Mesendoderm (in vitro differentiated cells): ENCODE measurements around the gene KCNK1.

Source experiments
- DNase-seq: peaks from one replicate; pipeline ENCODE4 v3.0.0; 2013
- H2AK5ac ChIP-seq: 2 replicates; pipeline ENCODE4 v1.6.1; 2013; ENCODE audit warnings: low read length, inconsistent platforms
- H2BK120ac ChIP-seq: 2 replicates; pipeline ENCODE4 v1.6.1; 2013; ENCODE audit warnings: low read depth, mild to moderate bottlenecking, low read length, moderate library complexity, mixed read lengths
- H2BK15ac ChIP-seq: replicated peaks from 2 replicates; pipeline ENCODE4 v1.6.1; 2013; ENCODE audit warnings: low read depth, mild to moderate bottlenecking, moderate library complexity
- H2BK5ac ChIP-seq: 2 replicates; pipeline ENCODE4 v1.6.1; 2013; ENCODE audit warnings: low read length, inconsistent platforms
- H3K18ac ChIP-seq: 2 replicates; pipeline ENCODE4 v1.6.1; 2013; ENCODE audit warnings: mild to moderate bottlenecking, low read length, mixed read lengths
- H3K23ac ChIP-seq: one replicate; pipeline ENCODE4 v1.6.1; 2013; ENCODE audit warnings: low read length
- H3K27ac ChIP-seq: 2 replicates; pipeline ENCODE4 v1.5.1; 2013; ENCODE audit warnings: low read depth, mild to moderate bottlenecking, inconsistent platforms, low read length, moderate library complexity
- H3K27me3 ChIP-seq: 2 replicates; pipeline ENCODE4 v1.6.1; 2013; ENCODE audit warnings: low read length, control low read depth, mild to moderate bottlenecking, inconsistent platforms; ENCODE audit not compliant: insufficient read depth, poor library complexity
- H3K36me3 ChIP-seq: 2 replicates; pipeline ENCODE4 v1.6.1; 2013; ENCODE audit warnings: low read length, inconsistent platforms; ENCODE audit not compliant: control insufficient read depth, insufficient read depth
- H3K4ac ChIP-seq: one replicate; pipeline ENCODE4 v1.6.1; 2013; ENCODE audit warnings: low read depth, mild to moderate bottlenecking, low read length, moderate library complexity
- H3K4me1 ChIP-seq: 2 replicates; pipeline ENCODE4 v1.6.1; 2013; ENCODE audit warnings: low read depth, low read length, inconsistent platforms; ENCODE audit not compliant: control insufficient read depth
- H3K4me2 ChIP-seq: 2 replicates; pipeline ENCODE4 v1.6.1; 2013; ENCODE audit warnings: low read length
- H3K4me3 ChIP-seq: 2 replicates; pipeline ENCODE4 v1.5.1; 2013; ENCODE audit warnings: mild to moderate bottlenecking, low read length
- H3K56ac ChIP-seq: one replicate; pipeline ENCODE4 v1.6.1; 2013; ENCODE audit warnings: low read length
- H3K79me1 ChIP-seq: 2 replicates; pipeline ENCODE4 v1.6.1; 2013; ENCODE audit warnings: low read length, inconsistent platforms
- H3K79me2 ChIP-seq: 2 replicates; pipeline ENCODE4 v1.6.1; 2013; ENCODE audit warnings: mild to moderate bottlenecking, low read length; ENCODE audit not compliant: control insufficient read depth, insufficient read depth
- H3K9ac ChIP-seq: 2 replicates; pipeline ENCODE4 v1.6.1; 2013; ENCODE audit warnings: low read length, inconsistent platforms
- H4K5ac ChIP-seq: one replicate; pipeline ENCODE4 v1.6.1; 2013; ENCODE audit warnings: low read length
- H4K8ac ChIP-seq: one replicate; pipeline ENCODE4 v1.6.1; 2013; ENCODE audit warnings: low read depth, mild to moderate bottlenecking, control low read depth, low read length, moderate library complexity
- WGBS: extraction: QIAGEN DNeasy Blood & Tissue Kit; methylation state at CpG from one replicate; pipeline ENCODE4 v1.1.7; 2013; ENCODE audit warnings: low lambda C conversion rate, missing lambda C conversion rate; ENCODE audit not compliant: insufficient coverage; ENCODE audit errors: extremely low coverage; 5-methylcytosine and 5-hydroxymethylcytosine counted together

The KCNK1 gene

DNA sequence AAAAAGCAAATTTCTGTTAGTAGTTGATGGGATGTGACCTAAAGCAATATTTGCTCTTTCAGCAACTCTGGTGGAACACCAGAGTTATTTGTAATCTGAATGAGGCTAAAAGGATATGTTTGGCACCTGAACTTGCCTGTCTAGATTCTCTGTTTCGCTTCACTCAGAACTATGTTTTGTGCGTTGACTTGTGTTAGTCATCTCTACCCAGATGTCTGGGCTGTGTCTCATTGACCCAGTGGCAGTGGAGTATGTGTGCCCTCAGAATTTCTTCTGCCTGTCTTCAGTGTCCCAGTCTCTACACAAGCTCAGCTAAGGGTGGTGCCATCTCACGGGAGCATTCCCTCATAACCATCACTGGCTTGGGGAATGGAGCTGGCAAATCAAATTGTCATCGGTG, 13.9 kb downstream of the KCNK1 start:
- WGBS: no CpG with 5 or more reads among the region's 4 CpGs
- Histone ChIP-seq H4K8ac (no peak overlapping the region), H3K23ac (no peak overlapping the region), H3K27ac (no peak overlapping the region), H3K79me2 (no peaks in the 10 kb centered on the region), H3K18ac (no peak overlapping the region), H3K4ac (no peak overlapping the region), H3K4me1 (no peaks in the 10 kb centered on the region), H4K5ac (no peak overlapping the region), H2AK5ac (no peak overlapping the region), H3K4me2 (no peak overlapping the region), H3K56ac (no peak overlapping the region), H2BK120ac (no peak overlapping the region), H3K9ac (no peak overlapping the region), H2BK15ac (no peak overlapping the region), H3K4me3 (no peak overlapping the region), H3K36me3 (no peaks in the 10 kb centered on the region), H3K79me1 (no peaks in the 10 kb centered on the region), H2BK5ac (no peak overlapping the region), H3K27me3 (no peaks in the 10 kb centered on the region)
- DNase-seq: no peak

- no CpG with 5 or more reads among the region's 19 CpGs for WGBS
- no peaks in the 10 kb centered on the region for H3K36me3 ChIP-seq
Measured at GRCh38 chr1:233629305-233629935, 15.5 kb downstream of the KCNK1 start.

DNA sequence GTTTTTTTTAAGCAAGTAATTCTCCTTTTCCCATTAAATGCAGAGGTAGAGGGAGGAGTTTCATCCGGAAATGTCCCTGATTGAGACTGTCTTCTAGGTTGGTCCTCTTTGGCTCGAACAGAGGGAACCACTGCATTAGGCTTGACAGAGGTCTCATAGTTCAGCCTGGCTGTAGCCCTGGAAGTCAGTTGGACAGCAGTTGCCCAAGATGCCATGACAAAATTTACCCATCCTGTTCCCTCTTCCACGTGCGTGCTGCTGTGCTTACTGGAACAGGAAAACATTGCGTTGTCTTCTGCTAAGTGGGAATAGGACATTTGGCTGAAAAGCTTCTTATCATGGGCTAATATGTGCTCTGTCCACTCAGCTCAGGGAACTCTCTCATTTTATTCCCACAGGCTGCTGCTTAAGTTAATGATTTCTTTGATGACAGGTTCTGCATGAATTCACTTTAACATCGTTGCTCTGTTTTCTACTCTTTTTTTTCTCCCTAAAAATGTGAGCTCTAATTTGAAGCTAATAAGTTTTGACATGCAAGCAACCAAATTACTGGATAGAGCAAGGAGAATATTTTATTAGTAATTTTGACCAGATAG, 18.0 kb downstream of the KCNK1 start:
- Histone ChIP-seq H4K5ac (no peak overlapping the region), H3K79me1 (no peaks in the 10 kb centered on the region), H3K4ac (no peak overlapping the region), H3K18ac (no peak overlapping the region), H3K4me3 (no peak overlapping the region), H3K56ac (no peak overlapping the region), H3K4me2 (no peak overlapping the region), H2BK120ac (no peak overlapping the region), H2BK15ac (no peak overlapping the region), H2BK5ac (no peak overlapping the region), H3K4me1 (peaks cover 5% of the 10 kb centered on the region), H4K8ac (no peak overlapping the region), H3K27me3 (no peaks in the 10 kb centered on the region), H2AK5ac (no peak overlapping the region), H3K23ac (no peak overlapping the region), H3K9ac (no peak overlapping the region), H3K27ac (no peak overlapping the region), H3K79me2 (no peaks in the 10 kb centered on the region), H3K36me3 (no peaks in the 10 kb centered on the region)
- no peak for DNase-seq
- WGBS: no CpG with 5 or more reads among the region's 6 CpGs

More at GRCh38 chr1:233629305-233629935, 15.5 kb downstream of the KCNK1 start:
- Histone ChIP-seq H2BK120ac (no peak overlapping the region), H3K4ac (no peak overlapping the region), H2BK15ac (no peak overlapping the region), H3K56ac (no peak overlapping the region), H2AK5ac (no peak overlapping the region), H4K5ac (no peak overlapping the region), H3K27ac (no peak overlapping the region), H3K79me1 (no peaks in the 10 kb centered on the region), H2BK5ac (no peak overlapping the region), H3K27me3 (no peaks in the 10 kb centered on the region), H3K79me2 (no peaks in the 10 kb centered on the region), H3K23ac (no peak overlapping the region), H3K4me2 (no peak overlapping the region), H4K8ac (no peak overlapping the region), H3K4me3 (no peak overlapping the region), H3K4me1 (no peaks in the 10 kb centered on the region), H3K9ac (no peak overlapping the region), H3K18ac (no peak overlapping the region)
- DNase-seq: no peak

- Histone ChIP-seq H2BK15ac (no peak overlapping the region), H3K4me1 (peaks cover 5% of the 10 kb centered on the region), H3K23ac (no peak overlapping the region), H3K4ac (no peak overlapping the region), H4K5ac (no peak overlapping the region), H3K4me3 (no peak overlapping the region), H3K79me1 (no peaks in the 10 kb centered on the region), H3K27ac (no peak overlapping the region), H3K9ac (no peak overlapping the region), H4K8ac (no peak overlapping the region), H3K79me2 (no peaks in the 10 kb centered on the region), H3K36me3 (no peaks in the 10 kb centered on the region), H2AK5ac (no peak overlapping the region), H3K27me3 (no peaks in the 10 kb centered on the region), H2BK120ac (no peak overlapping the region), H2BK5ac (no peak overlapping the region), H3K56ac (no peak overlapping the region), H3K18ac (no peak overlapping the region), H3K4me2 (no peak overlapping the region)
- no peak for DNase-seq
- WGBS: no CpG with 5 or more reads among the region's 3 CpGs
Measured at GRCh38 chr1:233632436-233632835, 18.5 kb downstream of the KCNK1 start.

DNA sequence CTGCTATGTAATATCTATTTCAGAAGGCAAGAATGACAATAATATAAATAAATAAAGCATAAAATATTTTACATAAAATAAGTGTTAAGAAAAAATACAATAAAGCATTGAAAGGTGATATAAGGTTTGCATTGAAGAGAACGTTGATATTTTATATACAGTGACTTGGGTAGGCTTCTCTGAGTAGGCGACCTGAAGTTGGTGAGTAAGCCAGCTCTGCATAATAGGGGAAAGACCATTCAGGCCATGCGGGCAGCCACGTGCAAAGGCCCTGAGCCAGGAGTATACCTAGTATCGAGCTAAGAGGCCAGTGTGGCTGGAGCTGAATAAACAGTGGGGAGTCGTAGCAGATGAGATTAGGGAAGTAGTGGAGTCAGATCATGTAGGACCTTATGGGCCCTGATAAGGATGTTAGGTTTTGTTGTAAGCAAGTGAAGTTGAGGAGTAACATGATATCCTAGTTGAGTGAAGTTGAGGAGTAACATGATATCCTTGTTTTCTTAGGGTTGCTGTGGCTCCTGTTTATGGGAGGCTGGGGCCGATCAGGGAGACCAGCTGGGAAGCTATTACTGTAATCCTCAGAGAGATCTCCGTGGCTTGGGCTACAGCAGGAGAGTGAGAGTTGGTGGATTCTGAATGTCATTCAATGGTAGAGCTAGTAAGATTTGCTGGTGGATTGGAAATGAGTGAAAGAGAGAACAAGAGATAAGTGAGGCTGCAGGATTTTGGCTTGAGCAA, 22.0 kb downstream of the KCNK1 start:
- no peaks in the 10 kb centered on the region for H3K27me3 ChIP-seq
- H3K18ac ChIP-seq: no peak overlapping the region
- peak overlapping the region; percentile 65 for H2AK5ac ChIP-seq
- peak overlapping the region; percentile 4 for H3K4me2 ChIP-seq
- peaks cover 6% of the 10 kb centered on the region for H3K4me1 ChIP-seq
- WGBS: no CpG with 5 or more reads among the region's 8 CpGs
- no peak overlapping the region for H3K4me3 ChIP-seq
- no peak overlapping the region for H2BK120ac ChIP-seq
- H3K9ac ChIP-seq: no peak overlapping the region
- H2BK15ac ChIP-seq: no peak overlapping the region
- H3K27ac ChIP-seq: peak overlapping the region; percentile 16
- peak overlapping the region; percentile 31 for H3K56ac ChIP-seq
- no peaks in the 10 kb centered on the region for H3K79me2 ChIP-seq
- H4K8ac ChIP-seq: no peak overlapping the region
- no peak overlapping the region for H4K5ac ChIP-seq
- no peak overlapping the region for H3K23ac ChIP-seq
- no peak overlapping the region for H3K4ac ChIP-seq
- H3K36me3 ChIP-seq: no peaks in the 10 kb centered on the region
- DNase-seq: peak; percentile 97
- H2BK5ac ChIP-seq: no peak overlapping the region
- H3K79me1 ChIP-seq: no peaks in the 10 kb centered on the region
